Natural killer cell (primary cell): ENCODE results near the gene HINT2. TPM values are rescaled to one million over a fixed set of nuclear protein-coding genes. Genes with fewer than 3 reads are reported as not detected.
A peak's percentile ranks its signal among the peaks of the same experiment; 100 is the strongest.

Source experiments
- ATAC-seq, 3 donors: fragments of 150-1000 bp in 2 of 3; fragments of 200-7000 bp in 1 of 3; cut with Tn5 transposase; 1 replicate in 1 of 3; 2 replicates in 2 of 3; pipeline ENCODE4 v1.10.0; 2021; ENCODE audit warnings: mild to moderate bottlenecking in 2 of 3, moderate library complexity in 2 of 3
- DNase-seq, 2 donors: peaks; one replicate each; pipeline versions ENCODE4 v3.0.0 to v3.0.0-alpha.2; 2013 to 2021; ENCODE audit warnings: mixed read lengths in 1 of 2
- H3K27ac ChIP-seq: one replicate; pipeline ENCODE4 v1.5.1; 2013; ENCODE audit warnings: mild to moderate bottlenecking, low read length
- H3K27me3 ChIP-seq: one replicate; pipeline ENCODE4 v1.6.1; 2013; ENCODE audit warnings: low read length; ENCODE audit not compliant: control insufficient read depth, insufficient read depth
- H3K36me3 ChIP-seq: one replicate; pipeline ENCODE4 v1.6.1; 2013; ENCODE audit warnings: low read length; ENCODE audit not compliant: control insufficient read depth, insufficient read depth
- H3K4me1 ChIP-seq: one replicate; pipeline ENCODE4 v1.6.1; 2013; ENCODE audit warnings: low read length; ENCODE audit not compliant: control insufficient read depth, insufficient read depth
- H3K4me3 ChIP-seq: one replicate; pipeline ENCODE4 v1.5.1; 2013; ENCODE audit warnings: low read length
- H3K9me3 ChIP-seq: one replicate; pipeline ENCODE4 v1.6.1; 2013; ENCODE audit warnings: low read length; ENCODE audit not compliant: control insufficient read depth, insufficient read depth
- H3K27ac Mint-ChIP-seq, 2 donors: one replicate each; pipeline ENCODE4 v1.8.0; 2022; ENCODE audit warnings: mild to moderate bottlenecking in 2 of 2, mixed read lengths in 2 of 2, moderate library complexity in 1 of 2
- H3K27me3 Mint-ChIP-seq, 2 donors: one replicate each; pipeline ENCODE4 v1.8.0; 2022; ENCODE audit warnings: low read depth in 2 of 2, mixed read lengths in 2 of 2
- H3K36me3 Mint-ChIP-seq: one replicate; pipeline ENCODE4 v1.8.0; 2022; ENCODE audit warnings: mixed read lengths
- H3K4me1 Mint-ChIP-seq, 2 donors: one replicate each; pipeline ENCODE4 v1.8.0; 2022; ENCODE audit warnings: mixed read lengths in 2 of 2
- H3K4me3 Mint-ChIP-seq: one replicate; pipeline ENCODE4 v1.8.0; 2022; ENCODE audit warnings: mild to moderate bottlenecking, moderate library complexity, mixed read lengths
- H3K9me3 Mint-ChIP-seq, 2 donors: one replicate each; pipeline ENCODE4 v1.8.0; 2022; ENCODE audit warnings: mixed read lengths in 2 of 2
- CTCF ChIP-seq: fragments of 200-600 bp; IDR thresholded peaks from one replicate; pipeline ENCODE4 v1.8.0; 2022; ENCODE audit warnings: antibody characterized with exemption
- WGBS: methylation state at CpG from one replicate; pipeline ENCODE4 v1.1.7; 2013; ENCODE audit warnings: missing lambda C conversion rate; ENCODE audit not compliant: insufficient coverage; 5-methylcytosine and 5-hydroxymethylcytosine counted together
- intact Hi-C: fragments of 100-400 bp; cut with micrococcal nuclease; formaldehyde crosslinking; loops from one replicate; pipeline ENCODE4 v1.14.2; 2022
- total RNA-seq, 4 donors: library from RNA; stranded (reverse); fragments of 120-200 nt in 1 of 4; gene quantifications; one replicate each; pipeline versions ENCODE4 v1.2.3 to v1.2.4, GENCODE V29; 2013 to 2022

The HINT2 gene
- total RNA-seq, 3 donors from 2014 or later (not counting 1 experiment from before 2014, with no cell fraction given): 25.8 to 27.5 (median 25.9) TPM

DNA sequence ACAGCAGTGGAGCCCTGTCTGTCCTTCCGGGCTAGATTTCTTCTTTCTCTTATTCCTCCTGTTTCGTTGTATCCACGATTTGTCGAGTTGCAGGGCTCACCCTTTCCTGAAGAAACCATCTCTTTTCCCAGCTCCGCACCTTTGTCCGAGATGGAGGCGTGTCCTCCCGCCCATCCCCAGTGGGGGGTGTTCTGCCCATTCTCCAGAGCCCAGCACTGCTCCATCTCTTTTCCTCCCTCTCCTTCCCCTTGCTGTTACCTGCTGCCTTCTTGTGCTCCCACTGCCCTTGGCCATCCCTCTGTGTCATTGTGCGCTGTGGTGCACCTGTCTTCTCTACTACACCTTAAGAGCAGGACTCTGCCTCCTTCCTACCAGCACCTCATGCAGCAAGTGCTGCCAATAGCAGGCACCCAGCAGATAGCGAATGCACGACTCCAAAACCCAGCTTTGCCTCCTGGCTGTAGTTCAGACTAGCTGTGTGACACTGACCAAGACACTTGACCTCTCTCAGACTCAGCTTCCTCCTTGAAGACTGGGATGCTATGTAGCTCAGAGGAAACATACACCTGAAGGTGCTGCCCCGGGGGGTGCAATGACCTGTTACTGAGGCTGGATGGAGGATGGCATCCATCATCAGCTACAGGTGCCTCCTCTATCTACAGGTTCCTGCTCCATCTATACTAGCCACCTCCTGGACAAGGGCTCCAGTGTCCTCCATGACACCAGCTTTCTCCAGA lies 46.5 kb upstream of the HINT2 start:
- TF ChIP-seq CTCF: no peak
- H3K4me1 ChIP-seq: no peaks in the 10 kb centered on the region
- intact Hi-C loops: no loop called here
- Mint-ChIP-seq H3K9me3 (no peaks in the 10 kb centered on the region), H3K4me3 (no peak overlapping the region), H3K27me3 (peaks cover 19 to 20% of the 10 kb centered on the region in 2 donors), H3K27ac (no peak overlapping the region), H3K4me1 (peaks cover 7 to 14% of the 10 kb centered on the region in 2 donors), H3K36me3 (no peaks in the 10 kb centered on the region)
- no peak for DNase-seq
- WGBS: 76% methylated on average over 12 of the region's 12 CpGs
- H3K27me3 ChIP-seq: peaks cover 2% of the 10 kb centered on the region
- no peak overlapping the region for H3K27ac ChIP-seq
- H3K9me3 ChIP-seq: no peaks in the 10 kb centered on the region
- no peaks in the 10 kb centered on the region for H3K36me3 ChIP-seq
- no peak overlapping the region for H3K4me3 ChIP-seq
- no peak for ATAC-seq

- WGBS: 63% methylated on average over 2 of the region's 3 CpGs
- Histone ChIP-seq H3K9me3 (no peaks in the 10 kb centered on the region), H3K4me3 (no peak overlapping the region), H3K27me3 (peaks cover 2% of the 10 kb centered on the region), H3K36me3 (no peaks in the 10 kb centered on the region), H3K4me1 (no peaks in the 10 kb centered on the region), H3K27ac (no peak overlapping the region)
- no peak for TF ChIP-seq CTCF
- DNase-seq (no peak), ATAC-seq (no peak)
- Mint-ChIP-seq H3K27ac (no peak overlapping the region), H3K9me3 (no peaks in the 10 kb centered on the region), H3K27me3 (peaks cover 19 to 23% of the 10 kb centered on the region in 2 donors), H3K4me1 (peaks cover 7 to 14% of the 10 kb centered on the region in 2 donors), H3K4me3 (no peak overlapping the region), H3K36me3 (no peaks in the 10 kb centered on the region)
- intact Hi-C loops: no loop called here
Observed at GRCh38 chr9:35859990-35860339, 45.1 kb upstream of the HINT2 start.

- H3K27ac Mint-ChIP-seq: no peak overlapping the region
- peaks cover 19 to 23% of the 10 kb centered on the region in 2 donors for H3K27me3 Mint-ChIP-seq
Observed at GRCh38 chr9:35859310-35859989, 44.6 kb upstream of the HINT2 start.

More at GRCh38 chr9:35859310-35859989, 44.6 kb upstream of the HINT2 start:
- no peak overlapping the region for H3K27ac ChIP-seq
- peak; percentile 13 to 34 for DNase-seq
- no peak overlapping the region for H3K4me3 ChIP-seq
- Mint-ChIP-seq H3K4me3 (no peak overlapping the region), H3K9me3 (no peaks in the 10 kb centered on the region), H3K36me3 (no peaks in the 10 kb centered on the region), H3K4me1 (peaks cover 7 to 14% of the 10 kb centered on the region in 2 donors)
- peak in 2 of 3 donors; percentile 61 to 67 for ATAC-seq
- peaks cover 2% of the 10 kb centered on the region for H3K27me3 ChIP-seq
- no peak for TF ChIP-seq CTCF
- no peaks in the 10 kb centered on the region for H3K36me3 ChIP-seq
- WGBS: 63% methylated on average over 16 of the region's 16 CpGs
- no peaks in the 10 kb centered on the region for H3K9me3 ChIP-seq
- no peaks in the 10 kb centered on the region for H3K4me1 ChIP-seq
- intact Hi-C loops: no loop called here
